Suppressor macrophage (primary cell): Measurements from ENCODE around the gene GLDC.
"Not testable (repeated sequence)": the region's sequence is repeated elsewhere in the genome, so short reads cannot be mapped to it uniquely, and the experiment has no call there.

Source experiments
- DNase-seq, 4 experiments: peaks; one replicate each; pipeline ENCODE4 v3.0.0-alpha.2; 2020 to 2022
- total RNA-seq, 17 experiments: gene quantifications; one replicate each; lab custom pipeline; 2026; ENCODE audit warnings: mixed read lengths in 6 of 17, inconsistent platforms in 3 of 17; lab: John Stamatoyannopoulos, UW

GLDC gene
- 0 to 5.1 (median 0.04) reads per million in 17 experiments for total RNA-seq

GRCh38 chr9:6645355-6646292 lies at the start of gene GLDC:
GLDC (minus strand) TSS chr9:6645729; CDS start chr9:6645499, 230 bp downstream.
- peak in 2 of 4 experiments; percentile 5 to 11 for DNase-seq

- peak in 3 of 4 experiments; percentile 20 to 51 (median 41) for DNase-seq
Measured at GRCh38 chr9:6692881-6693361, 47.4 kb upstream of the GLDC start.

- DNase-seq, result no peak
Measured at GRCh38 chr9:6692433-6692832, 46.9 kb upstream of the GLDC start.

GRCh38 chr9:6690675-6691070 lies 45.1 kb upstream of the GLDC start:
- not testable (repeated sequence) for DNase-seq

- DNase-seq, result peak; percentile 22 to 69 (median 56)
Measured at GRCh38 chr9:6689893-6690674, 44.6 kb upstream of the GLDC start.

- no peak for DNase-seq
Measured at GRCh38 chr9:6687180-6687579, 41.7 kb upstream of the GLDC start.

GRCh38 chr9:6686396-6686795 lies 40.9 kb upstream of the GLDC start:
- DNase-seq, result peak in 3 of 4 experiments; percentile 9 to 30 (median 25)

- DNase-seq, result peak in 2 of 4 experiments; percentile 11 to 35
Measured at GRCh38 chr9:6681957-6682501, 36.5 kb upstream of the GLDC start.

GRCh38 chr9:6681147-6681956 lies 35.8 kb upstream of the GLDC start:
- DNase-seq, result peak; percentile 97 to 99 (median 98)

- DNase-seq, result peak; percentile 85 to 90 (median 88)
Measured at GRCh38 chr9:6680797-6681146, 35.2 kb upstream of the GLDC start.

GRCh38 chr9:6677803-6678202 lies 32.3 kb upstream of the GLDC start:
- no peak for DNase-seq

GRCh38 chr9:6676254-6676921 lies 30.9 kb upstream of the GLDC start:
- DNase-seq, result no peak

GRCh38 chr9:6675268-6675667 lies 29.7 kb upstream of the GLDC start:
- DNase-seq, result no peak

- DNase-seq, result no peak
Measured at GRCh38 chr9:6673326-6674025, 27.9 kb upstream of the GLDC start.

- DNase-seq, result no peak
Measured at GRCh38 chr9:6672118-6672517, 26.6 kb upstream of the GLDC start.

- no peak for DNase-seq
Measured at GRCh38 chr9:6671416-6671815, 25.9 kb upstream of the GLDC start.

- DNase-seq, result no peak
Measured at GRCh38 chr9:6669881-6670280, 24.4 kb upstream of the GLDC start.

- DNase-seq, result peak in 3 of 4 experiments; percentile 12 to 47 (median 39)
Measured at GRCh38 chr9:6667633-6668280, 22.2 kb upstream of the GLDC start.

- no peak for DNase-seq
Measured at GRCh38 chr9:6667080-6667479, 21.6 kb upstream of the GLDC start.

- no peak for DNase-seq
Measured at GRCh38 chr9:6665628-6666027, 20.1 kb upstream of the GLDC start.
